Esophagus muscularis mucosa (tissue), 4 donors: ENCODE measurements around the gene STX8. TPM values are rescaled to one million over a fixed set of nuclear protein-coding genes. Genes with fewer than 3 reads are reported as not detected.

Experiments used
- DNase-seq: peaks from one replicate; pipeline ENCODE4 v3.0.0-alpha.2; 2017; ENCODE audit errors: extremely low spot score
- H3K27ac ChIP-seq, 4 donors: fragments of 200-600 bp; sonication (generic); replicated peaks in 1 of 4; 1 replicate in 3 of 4; 2 replicates in 1 of 4; pipeline ENCODE4 v1.5.1; 2016 to 2019; ENCODE audit warnings: mild to moderate bottlenecking in 1 of 4
- H3K27me3 ChIP-seq, 4 donors: fragments of 200-600 bp; sonication (generic); one replicate each; pipeline versions ENCODE4 v1.5.1 to v1.6.0; 2016 to 2019
- H3K36me3 ChIP-seq, 4 donors: fragments of 200-600 bp; sonication (generic); one replicate each; pipeline ENCODE4 v1.5.1; 2016 to 2019
- H3K4me1 ChIP-seq, 4 donors: fragments of 200-600 bp; sonication (generic); one replicate each; pipeline ENCODE4 v1.5.1; 2016 to 2019
- H3K4me3 ChIP-seq, 4 donors: fragments of 200-600 bp; sonication (generic); 1 replicate in 2 of 4; 2 replicates in 2 of 4; pipeline ENCODE4 v1.5.1; 2016 to 2019; ENCODE audit warnings: mild to moderate bottlenecking in 4 of 4, moderate library complexity in 1 of 4
- H3K9me3 ChIP-seq, 4 donors: fragments of 200-600 bp; sonication (generic); 1 replicate in 3 of 4; 2 replicates in 1 of 4; pipeline ENCODE4 v1.5.1; 2016 to 2019
- EP300 ChIP-seq: sonication (generic); formaldehyde crosslinking; IDR thresholded peaks from one replicate; pipeline ENCODE4 v1.6.1; 2017; ENCODE audit warnings: antibody characterized with exemption
- POLR2A ChIP-seq: fragments of 450-650 bp; IDR thresholded peaks from one replicate; pipeline ENCODE4 v1.6.1; 2017; ENCODE audit warnings: antibody characterized with exemption, moderate library complexity, mild to moderate bottlenecking, low read depth
- POLR2AphosphoS5 ChIP-seq, 2 donors: sonication (generic); formaldehyde crosslinking; IDR thresholded peaks; one replicate each; pipeline ENCODE4 v1.6.1; 2017; ENCODE audit warnings: antibody characterized with exemption in 2 of 2
- WGBS: methylation state at CpG from one replicate; pipeline ENCODE4 v1.1.5; 2018; 5-methylcytosine and 5-hydroxymethylcytosine counted together
- intact Hi-C: fragments of 100-400 bp; cut with DNase I; formaldehyde crosslinking; loops from one replicate; pipeline ENCODE4 v1.15.1; 2023
- total RNA-seq, 4 donors: library from RNA; depleted of rRNA; stranded (reverse); fragments of >200 nt; gene quantifications; one replicate each; pipeline versions ENCODE4 v1.1.0 to v1.2.1, GENCODE V29; 2016
- TF ChIP-seq, protein P1 (sequence below), 3 experiments: fragments of 200-600 bp in 2 of 3; fragments of 450-650 bp in 1 of 3; sonication (generic) in 2 of 3; IDR thresholded peaks; one replicate each; pipeline ENCODE4 v1.5.1; 2017 to 2019; ENCODE audit warnings: antibody characterized with exemption in 3 of 3, mild to moderate bottlenecking in 2 of 3, moderate library complexity in 1 of 3

Gene STX8
- total RNA-seq, 4 donors from 2014 or later, result 83.9 to 104 (median 94.5) TPM

DNA sequence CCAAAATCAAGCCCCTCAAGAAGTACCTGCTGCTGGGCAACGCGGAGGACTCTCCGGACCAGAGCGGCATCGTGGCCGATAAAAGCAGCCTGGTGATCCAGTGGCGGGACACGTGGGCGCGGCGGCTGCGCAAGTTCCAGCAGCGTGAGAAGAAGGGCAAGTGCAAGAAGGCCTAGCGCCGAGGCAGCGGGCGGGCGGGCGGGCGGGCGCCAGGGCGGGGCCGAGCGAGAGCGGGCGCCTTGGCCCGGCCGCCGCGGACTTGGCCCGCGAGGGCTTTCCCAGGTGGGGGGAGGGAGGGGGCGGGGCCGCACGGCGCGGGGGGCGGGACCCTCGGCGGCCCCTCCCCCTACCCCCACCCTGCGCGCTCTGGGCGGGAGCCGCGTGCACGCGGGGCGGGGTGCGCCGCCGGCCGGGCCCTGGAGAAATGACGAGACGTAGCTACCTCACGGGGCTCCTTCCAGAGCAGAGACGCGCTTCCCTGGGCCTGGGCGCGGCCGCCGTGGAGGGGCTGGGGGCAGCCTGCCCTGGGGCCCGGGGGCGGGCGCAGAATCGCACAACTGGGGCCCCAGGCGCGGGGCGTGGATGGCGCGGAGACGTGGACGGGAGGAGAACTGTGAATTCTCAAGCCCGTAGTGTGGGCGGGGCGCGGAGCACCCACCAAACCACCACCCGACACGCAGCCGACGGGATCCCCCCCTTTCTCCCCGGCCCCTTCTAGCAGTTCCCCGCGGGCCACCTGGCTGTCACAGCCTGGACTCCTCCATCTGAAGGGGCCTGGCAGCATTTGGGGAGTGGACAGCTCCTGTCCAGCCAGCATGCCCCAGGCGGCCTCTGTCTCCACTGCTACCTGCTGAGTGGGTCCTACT is 335.6 kb downstream of the STX8 start:
- TF ChIP-seq POLR2A (peak; percentile 47), POLR2AphosphoS5 (IDR thresholded peaks at IDR 0.05) (peak; percentile 74 to 95), EP300 (no peak)
- H3K4me1 ChIP-seq, result peaks cover 45 to 89% (median 86%) of the 10 kb centered on the region in 4 donors
- no peaks in the 10 kb centered on the region for H3K36me3 ChIP-seq
- no peaks in the 10 kb centered on the region for H3K9me3 ChIP-seq
- peak overlapping the region; percentile 57 to 66 (median 64) for H3K4me3 ChIP-seq
- peak overlapping the region; percentile 97 to 99 (median 99) for H3K27ac ChIP-seq
- intact Hi-C loops, result no loop called here
- no peaks in the 10 kb centered on the region for H3K27me3 ChIP-seq
- WGBS, result 2% methylated on average over 11 of the region's 84 CpGs
- no peak for DNase-seq

DNA sequence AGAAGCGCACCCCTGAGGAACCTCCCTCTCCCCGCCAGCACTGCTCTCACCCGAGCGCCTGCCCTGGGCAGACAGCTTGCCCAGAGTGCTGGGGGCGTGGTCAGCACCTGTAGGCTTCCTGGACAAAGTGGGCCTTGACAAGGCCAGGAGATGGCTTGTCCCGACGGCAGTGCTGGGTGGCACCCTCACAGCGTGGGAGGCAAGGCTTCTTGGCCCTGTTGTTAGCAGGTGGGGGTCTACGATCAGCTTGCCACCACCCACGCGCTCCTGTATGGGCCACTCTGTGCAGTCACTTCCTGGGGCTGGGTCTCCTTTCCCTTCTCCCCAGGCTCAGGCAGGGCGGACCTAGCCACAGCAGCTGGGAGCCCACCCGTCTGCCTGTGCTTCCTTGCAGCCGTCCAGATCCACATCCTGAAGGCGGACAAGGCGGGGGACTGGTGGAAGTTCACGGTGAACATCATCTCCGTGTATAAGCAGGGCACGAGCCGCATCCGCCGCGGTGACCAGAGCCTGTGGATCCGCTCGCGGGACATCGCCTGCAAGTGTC is 336.3 kb downstream of the STX8 start:
- Histone ChIP-seq H3K27ac (peak overlapping the region; percentile 87 to 99 (median 99)), H3K4me1 (peaks cover 39 to 82% (median 79%) of the 10 kb centered on the region in 4 donors), H3K27me3 (no peaks in the 10 kb centered on the region), H3K9me3 (no peaks in the 10 kb centered on the region), H3K4me3 (peak overlapping the region; percentile 57 to 66 (median 64)), H3K36me3 (no peaks in the 10 kb centered on the region)
- 19% methylated on average over 14 of the region's 27 CpGs for WGBS
- TF ChIP-seq EP300, result no peak
- TF ChIP-seq, protein P1, sequence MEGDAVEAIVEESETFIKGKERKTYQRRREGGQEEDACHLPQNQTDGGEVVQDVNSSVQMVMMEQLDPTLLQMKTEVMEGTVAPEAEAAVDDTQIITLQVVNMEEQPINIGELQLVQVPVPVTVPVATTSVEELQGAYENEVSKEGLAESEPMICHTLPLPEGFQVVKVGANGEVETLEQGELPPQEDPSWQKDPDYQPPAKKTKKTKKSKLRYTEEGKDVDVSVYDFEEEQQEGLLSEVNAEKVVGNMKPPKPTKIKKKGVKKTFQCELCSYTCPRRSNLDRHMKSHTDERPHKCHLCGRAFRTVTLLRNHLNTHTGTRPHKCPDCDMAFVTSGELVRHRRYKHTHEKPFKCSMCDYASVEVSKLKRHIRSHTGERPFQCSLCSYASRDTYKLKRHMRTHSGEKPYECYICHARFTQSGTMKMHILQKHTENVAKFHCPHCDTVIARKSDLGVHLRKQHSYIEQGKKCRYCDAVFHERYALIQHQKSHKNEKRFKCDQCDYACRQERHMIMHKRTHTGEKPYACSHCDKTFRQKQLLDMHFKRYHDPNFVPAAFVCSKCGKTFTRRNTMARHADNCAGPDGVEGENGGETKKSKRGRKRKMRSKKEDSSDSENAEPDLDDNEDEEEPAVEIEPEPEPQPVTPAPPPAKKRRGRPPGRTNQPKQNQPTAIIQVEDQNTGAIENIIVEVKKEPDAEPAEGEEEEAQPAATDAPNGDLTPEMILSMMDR (IDR thresholded peaks at IDR 0.05), result no peak
- TF ChIP-seq POLR2A, result no peak
- no peak for TF ChIP-seq POLR2AphosphoS5 (IDR thresholded peaks at IDR 0.05)
- no peak for DNase-seq
- intact Hi-C loops, result no loop called here

DNA sequence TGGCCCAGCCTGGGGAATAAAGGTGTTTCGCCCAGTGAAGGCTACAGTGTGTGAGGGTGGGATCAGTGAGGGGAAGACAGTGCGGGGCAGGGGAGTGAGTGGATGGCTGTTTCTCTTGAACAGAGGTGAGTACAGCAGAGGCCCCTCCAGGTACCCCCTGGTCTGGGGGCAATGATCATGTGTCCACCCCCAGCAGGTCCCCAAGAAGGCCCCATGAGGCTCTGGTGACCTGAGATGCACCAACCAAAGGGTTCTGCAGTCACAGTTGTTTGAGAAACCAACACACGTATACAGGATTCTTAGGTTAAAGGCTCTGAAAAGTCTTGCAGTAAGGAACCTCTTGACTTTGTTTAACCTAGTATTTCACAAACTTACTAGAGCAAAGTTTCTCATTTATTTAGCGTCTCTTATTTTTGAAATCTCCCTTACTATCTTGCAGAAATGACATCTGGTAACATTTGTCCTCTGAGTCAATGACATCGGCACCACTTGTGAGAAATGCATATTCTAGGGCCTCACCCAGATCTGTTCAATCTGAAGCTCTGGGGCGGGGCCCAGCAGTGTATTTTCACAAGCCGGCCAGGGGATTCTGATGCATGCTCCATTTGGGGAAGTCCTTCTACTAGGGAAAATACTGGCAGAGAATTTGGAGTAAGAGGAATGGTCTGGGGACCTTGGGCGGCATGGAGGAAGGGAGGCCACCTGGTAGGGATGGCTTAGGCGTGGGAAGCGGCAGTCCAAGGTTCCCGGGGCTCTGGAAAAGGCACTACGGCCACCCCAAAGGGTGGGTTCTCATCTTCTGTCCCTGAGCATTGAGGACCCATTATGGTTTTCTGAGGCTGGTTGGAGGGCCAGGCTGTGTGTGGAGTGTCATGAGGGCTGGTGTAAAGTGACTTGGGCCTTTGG is 337.0 kb downstream of the STX8 start:
- TF ChIP-seq EP300, result no peak
- TF ChIP-seq, protein P1 (IDR thresholded peaks at IDR 0.05), result no peak
- TF ChIP-seq POLR2AphosphoS5 (IDR thresholded peaks at IDR 0.05), result no peak
- no peak for TF ChIP-seq POLR2A
- WGBS, result 80% methylated on average over 12 of the region's 12 CpGs
- no peak for DNase-seq
- Histone ChIP-seq H3K27ac (peak overlapping the region; percentile 87 to 99 (median 99)), H3K27me3 (no peaks in the 10 kb centered on the region), H3K9me3 (no peaks in the 10 kb centered on the region), H3K36me3 (no peaks in the 10 kb centered on the region), H3K4me1 (peaks cover 34 to 81% (median 73%) of the 10 kb centered on the region in 4 donors), H3K4me3 (peak overlapping the region in 3 of 4 donors; percentile 57 to 66 (median 65))
- intact Hi-C loops, result no loop called here

DNA sequence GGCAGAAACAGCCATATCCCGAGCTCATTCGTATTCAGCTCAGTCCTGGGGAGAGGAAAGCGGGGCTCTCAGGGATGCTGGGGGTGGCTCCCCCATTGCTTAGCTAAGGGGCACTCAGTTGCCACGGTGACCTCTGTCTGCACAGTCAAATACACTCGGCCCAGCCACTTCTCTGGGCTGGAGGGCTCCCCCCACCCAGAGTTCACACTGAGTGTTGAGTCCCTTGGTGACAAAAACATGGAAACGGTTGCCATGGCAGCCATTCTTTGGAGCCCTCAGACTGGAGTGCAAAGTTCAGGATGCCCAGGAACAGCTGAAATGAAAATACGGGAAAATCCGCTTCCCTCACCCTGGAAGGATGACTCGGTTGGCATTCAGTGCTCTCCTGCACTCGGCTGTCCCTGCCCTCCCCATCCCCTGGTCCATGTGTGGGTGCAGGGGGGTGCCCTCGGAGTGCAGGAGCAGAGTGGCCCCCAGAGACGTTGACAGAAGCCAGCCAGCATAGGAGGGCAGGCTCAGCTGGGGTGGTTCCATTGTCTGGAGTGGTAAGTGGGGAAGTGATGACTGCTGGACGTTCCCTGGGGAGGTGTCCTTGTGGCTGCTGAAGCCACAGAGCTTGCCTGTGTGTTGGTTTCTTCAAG is 337.8 kb downstream of the STX8 start:
- H3K9me3 ChIP-seq, result no peaks in the 10 kb centered on the region
- peak overlapping the region; percentile 87 to 99 (median 99) for H3K27ac ChIP-seq
- H3K4me1 ChIP-seq, result peaks cover 31 to 74% (median 70%) of the 10 kb centered on the region in 4 donors
- intact Hi-C loops, result no loop called here
- 82% methylated on average over 6 of the region's 13 CpGs for WGBS
- TF ChIP-seq POLR2A (no peak), POLR2AphosphoS5 (IDR thresholded peaks at IDR 0.05) (no peak)
- TF ChIP-seq, protein P1 (IDR thresholded peaks at IDR 0.05), result no peak
- H3K27me3 ChIP-seq, result no peaks in the 10 kb centered on the region
- H3K4me3 ChIP-seq, result no peak overlapping the region
- no peaks in the 10 kb centered on the region for H3K36me3 ChIP-seq
- no peak for DNase-seq
